ENCODE data around the gene ICAM2.

DNA sequence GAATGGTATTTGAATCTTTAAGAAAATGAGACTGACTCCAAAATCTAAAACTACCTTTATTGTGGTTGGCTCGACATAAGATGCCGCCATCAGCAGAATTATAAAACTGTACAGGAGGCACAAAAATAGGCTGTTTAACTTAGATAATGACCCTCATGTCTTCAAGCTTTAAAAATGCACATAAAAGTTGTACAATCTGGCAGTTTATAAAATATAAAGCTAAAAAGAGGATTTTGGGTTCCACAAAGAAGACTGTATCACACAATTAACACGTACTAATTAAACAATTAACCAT, 18.6 kb upstream of the ICAM2 start:
- TF ChIP-seq, protein P1, sequence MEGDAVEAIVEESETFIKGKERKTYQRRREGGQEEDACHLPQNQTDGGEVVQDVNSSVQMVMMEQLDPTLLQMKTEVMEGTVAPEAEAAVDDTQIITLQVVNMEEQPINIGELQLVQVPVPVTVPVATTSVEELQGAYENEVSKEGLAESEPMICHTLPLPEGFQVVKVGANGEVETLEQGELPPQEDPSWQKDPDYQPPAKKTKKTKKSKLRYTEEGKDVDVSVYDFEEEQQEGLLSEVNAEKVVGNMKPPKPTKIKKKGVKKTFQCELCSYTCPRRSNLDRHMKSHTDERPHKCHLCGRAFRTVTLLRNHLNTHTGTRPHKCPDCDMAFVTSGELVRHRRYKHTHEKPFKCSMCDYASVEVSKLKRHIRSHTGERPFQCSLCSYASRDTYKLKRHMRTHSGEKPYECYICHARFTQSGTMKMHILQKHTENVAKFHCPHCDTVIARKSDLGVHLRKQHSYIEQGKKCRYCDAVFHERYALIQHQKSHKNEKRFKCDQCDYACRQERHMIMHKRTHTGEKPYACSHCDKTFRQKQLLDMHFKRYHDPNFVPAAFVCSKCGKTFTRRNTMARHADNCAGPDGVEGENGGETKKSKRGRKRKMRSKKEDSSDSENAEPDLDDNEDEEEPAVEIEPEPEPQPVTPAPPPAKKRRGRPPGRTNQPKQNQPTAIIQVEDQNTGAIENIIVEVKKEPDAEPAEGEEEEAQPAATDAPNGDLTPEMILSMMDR (IDR thresholded peaks at IDR 0.05; ENCODE audit: insufficient read depth, low read depth, low read length): no peak
- no peak for TF ChIP-seq EZH2 (IDR thresholded peaks at IDR 0.05; ENCODE audit: insufficient read depth, low read length)
